GM21423 (cell line): Measurements from ENCODE around the gene EIF3C.
"Not testable (repeated sequence)": the region's sequence is repeated elsewhere in the genome, so short reads cannot be mapped to it uniquely, and the experiment has no call there.

Source experiments
- ATAC-seq: cut with Tn5 transposase; IDR thresholded peaks from one replicate; pipeline ENCODE4 v1.9.1; 2021; ENCODE audit warnings: mild to moderate bottlenecking, moderate library complexity; ENCODE audit not compliant: unreplicated experiment

Gene EIF3C

DNA sequence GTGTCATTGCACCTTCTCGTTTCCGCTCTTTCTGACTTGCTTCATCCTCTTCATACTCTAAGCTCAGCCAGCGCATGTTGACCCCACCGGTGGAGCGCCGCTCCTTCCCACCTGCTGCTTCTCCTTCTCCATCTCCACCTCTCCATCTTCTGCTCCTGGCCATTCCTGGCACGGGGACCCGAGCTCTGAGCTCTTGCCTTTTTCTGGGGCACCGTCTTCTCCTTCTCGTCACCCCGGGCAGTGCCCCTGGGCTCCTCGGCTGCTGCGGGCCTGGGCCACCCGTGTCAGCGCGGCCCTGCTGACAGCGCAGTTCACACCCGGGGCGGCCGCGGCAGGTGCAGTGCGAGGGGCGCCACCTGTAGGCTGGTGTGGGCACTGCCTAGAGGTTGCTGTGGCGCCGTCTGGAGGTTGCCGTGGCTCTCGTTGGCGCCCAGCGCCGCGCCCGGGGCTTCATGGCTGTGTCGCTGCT, 38.8 kb downstream of the EIF3C start:
- ATAC-seq = peak; percentile 96

DNA sequence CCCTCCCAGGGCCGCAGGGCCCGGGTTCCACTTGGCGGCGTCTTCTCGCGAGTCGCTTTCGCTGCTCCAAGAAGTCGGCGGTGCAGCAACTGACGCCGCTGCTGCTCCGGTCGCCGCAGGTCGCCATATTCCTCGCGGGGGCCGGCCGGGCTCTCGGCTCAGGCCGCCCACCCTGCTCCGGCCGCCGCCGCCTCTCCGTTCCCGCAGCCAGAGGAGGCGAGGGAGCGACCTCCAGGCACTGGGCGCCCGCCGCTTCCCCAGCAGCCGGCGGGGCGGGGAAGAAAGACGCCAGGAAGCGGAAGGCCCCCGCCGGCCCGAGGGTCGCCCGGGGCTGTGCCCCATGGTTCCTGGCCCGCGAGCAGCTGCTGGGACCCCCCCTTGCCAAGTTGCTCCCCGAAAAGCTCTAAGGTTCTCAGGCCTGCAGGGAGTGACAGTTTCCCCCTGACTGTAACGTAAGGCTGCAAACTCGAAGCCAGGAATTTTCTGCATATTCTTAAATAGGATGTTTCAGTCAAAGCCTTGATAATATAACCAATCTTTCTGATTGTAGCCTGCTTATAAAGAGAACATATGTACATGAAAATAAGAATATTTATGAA, 39.3 kb downstream of the EIF3C start:
- peak; percentile 23 for ATAC-seq

DNA sequence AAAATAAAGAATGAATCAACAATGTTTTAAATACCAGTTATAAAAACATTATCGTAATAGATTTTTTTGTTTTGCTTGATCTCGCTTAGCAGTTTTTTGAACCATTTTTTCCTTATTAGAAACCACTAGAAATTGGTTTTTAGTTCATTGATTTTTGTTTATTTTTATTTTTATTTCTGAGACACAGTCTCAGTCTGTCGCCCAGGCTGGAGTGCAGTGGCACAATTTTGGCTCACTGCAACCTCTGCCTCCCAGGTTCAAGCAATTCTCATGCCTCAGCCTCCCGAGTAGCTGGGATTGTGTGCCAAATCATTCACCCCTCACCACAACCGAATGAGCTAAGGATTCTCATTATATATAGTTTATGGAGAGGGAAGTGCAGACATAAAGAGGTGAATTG, 40.2 kb downstream of the EIF3C start, which contains the start of gene NPIPB9:
NPIPB9 (plus strand) TSS at position 301 of the 400 bp plus-strand sequence.
- not testable (repeated sequence) for ATAC-seq

DNA sequence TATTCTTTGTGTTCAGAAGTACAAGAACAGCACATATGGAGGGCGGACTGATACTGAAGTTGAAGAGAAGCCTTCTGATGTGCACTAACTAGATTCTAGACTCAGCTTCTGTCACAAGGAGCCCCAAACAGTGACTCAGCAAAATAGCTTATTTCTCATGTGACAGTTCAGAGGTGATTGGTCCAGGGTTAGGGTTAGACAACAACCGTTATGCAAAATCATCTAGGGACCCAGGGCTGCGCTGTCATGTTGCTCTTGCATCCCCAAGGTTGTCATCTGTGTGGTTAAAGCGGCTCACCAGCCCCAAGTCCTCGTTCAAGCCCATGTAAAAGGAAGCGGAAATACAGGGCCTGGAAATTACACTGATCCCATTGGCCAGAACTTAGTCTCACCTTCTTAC, 70.4 kb downstream of the EIF3C start:
- ATAC-seq = not testable (repeated sequence)

DNA sequence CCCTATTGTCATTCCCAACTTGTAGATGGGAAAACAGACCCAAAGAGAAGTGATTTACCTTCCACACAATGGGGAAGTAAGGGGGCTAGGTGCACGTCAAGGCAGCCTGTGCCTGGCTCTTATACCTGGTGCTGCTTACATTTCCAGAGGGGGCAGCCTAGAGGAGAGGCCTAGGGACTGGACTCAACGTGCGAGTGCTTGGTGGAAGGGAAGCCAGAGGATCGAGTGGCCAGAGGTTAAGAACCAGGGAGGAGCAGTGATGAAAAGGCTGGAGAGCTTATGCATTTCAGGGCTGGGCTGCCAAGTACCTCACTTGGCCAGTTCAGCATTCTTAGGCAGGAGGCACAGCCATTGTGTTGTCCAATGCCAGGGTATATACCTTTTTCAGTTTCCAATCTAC, 71.1 kb downstream of the EIF3C start:
- ATAC-seq = not testable (repeated sequence)
